AG04450 (cell line): ENCODE results near the gene SLC39A9. TPM values are rescaled to one million over a fixed set of nuclear protein-coding genes. Genes with fewer than 3 reads are reported as not detected.
A peak's percentile ranks its signal among the peaks of the same experiment; 100 is the strongest.

Experiments used
- CTCF ChIA-PET: fragments of 300-600, 350-600 bp; formaldehyde crosslinking; extraction: SDS; loops from one replicate; lab custom pipeline; 2022; ENCODE audit warnings: antibody characterized with exemption, inconsistent platforms; lab: Charles Lee
- POLR2A ChIA-PET: fragments of 350-600 bp; formaldehyde crosslinking; extraction: SDS; loops from one replicate; lab custom pipeline; 2021; ENCODE audit warnings: antibody characterized with exemption, inconsistent platforms; lab: Yijun Ruan, JAX
- DNase-seq: peaks from one replicate; pipeline ENCODE4 v3.0.0-alpha.2; 2011; ENCODE audit warnings: low read depth, low spot score
- H3K27ac ChIP-seq: one replicate; pipeline ENCODE4 v1.5.1; 2012; ENCODE audit warnings: low read depth, low read length, control low read depth
- H3K27me3 ChIP-seq: one replicate; pipeline ENCODE4 v1.6.0; 2012; ENCODE audit warnings: low read length; ENCODE audit not compliant: control insufficient read depth, insufficient read depth
- H3K4me3 ChIP-seq: 2 replicates; pipeline ENCODE4 v1.5.1; 2011; ENCODE audit warnings: mild to moderate bottlenecking, low read depth, low read length, control low read depth
- H3K9me3 ChIP-seq: 2 replicates; pipeline ENCODE4 v1.5.1; 2012; ENCODE audit warnings: low read length; ENCODE audit not compliant: control insufficient read depth, insufficient read depth
- CTCF ChIP-seq: IDR thresholded peaks from 2 replicates; pipeline ENCODE4 v1.5.1; 2011; ENCODE audit warnings: low read depth, low read length, control low read depth, inconsistent platforms
- polyA minus RNA-seq: library from RNA; depleted of rRNA, polyadenylated mRNA; stranded (reverse); fragments of >200 nt; gene quantifications from 2 replicates; pipeline ENCODE4 v1.2.3, GENCODE V29; 2011; rRNA and poly(A)+ RNA removed
- polyA plus RNA-seq: library from polyadenylated mRNA; depleted of rRNA; stranded (reverse); fragments of >200 nt; gene quantifications from 2 replicates; pipeline ENCODE4 v1.2.3, GENCODE V29; 2011; rRNA removed

The SLC39A9 gene
- polyA plus RNA-seq (69.5 and 82.2 TPM in 2 replicates), polyA minus RNA-seq (173 and 176 TPM in 2 replicates)

- ChIA-PET CTCF (interaction anchor here (0.6 to 2.1 kb wide), 5 partner anchors 35 to 1607 kb away, joined by 3 to 12 read pairs (median 5); no protein-coding TSS in a partner anchor), POLR2A (interaction anchor here (0.5 to 1.1 kb wide), 12 partner anchors 13 to 255 kb away, joined by 3 to 9 read pairs (median 4); partner anchors contain the start of gene EXD2)
- Histone ChIP-seq H3K27me3 (no peaks in the 10 kb centered on the region), H3K9me3 (peaks cover 3% of the 10 kb centered on the region), H3K27ac (peak within 1 kb of the TSS; percentile 85), H3K4me3 (peak within 1 kb of the TSS; percentile 94)
- no peak for TF ChIP-seq CTCF
- peak; percentile 90 for DNase-seq
Measured at GRCh38 chr14:69398053-69398817, at the start of gene SLC39A9, which contains the start of gene ERH. Gene SLC39A9, plus strand, starts transcription at chr14:69398692. Its CDS starts 678 bp downstream, at chr14:69399370. Gene ERH, minus strand, starts transcription at chr14:69398299. Its CDS starts 66 bp downstream, at chr14:69398233.

GRCh38 chr14:69349091-69349777, 49.3 kb upstream of the SLC39A9 start:
- POLR2A ChIA-PET: no interaction called here
- Histone ChIP-seq H3K27me3 (peaks cover 43% of the 10 kb centered on the region), H3K4me3 (no peak overlapping the region), H3K9me3 (no peaks in the 10 kb centered on the region; the same call in 1 of the 2 replicates), H3K27ac (no peak overlapping the region)
- CTCF ChIA-PET: interaction anchor here (5.1 kb wide), 1 partner anchor 108 kb away, joined by 76 read pairs; no protein-coding TSS in a partner anchor
- DNase-seq: no peak
- no peak for TF ChIP-seq CTCF

- no peak overlapping the region for H3K4me3 ChIP-seq
- 0 out of 2 replicates have a peak, but pooled peaks have one; percentile 2 for TF ChIP-seq CTCF
- no peak for DNase-seq
- peaks cover 36% of the 10 kb centered on the region for H3K27me3 ChIP-seq
- no peaks in the 10 kb centered on the region; the same call in 1 of the 2 replicates for H3K9me3 ChIP-seq
- ChIA-PET CTCF (interaction anchor here (1.3 kb wide), 1 partner anchor 109 kb away, joined by 3 read pairs; no protein-coding TSS in a partner anchor), POLR2A (no interaction called here)
- no peak overlapping the region for H3K27ac ChIP-seq
Measured at GRCh38 chr14:69350892-69351291, 47.6 kb upstream of the SLC39A9 start.

- no peak for TF ChIP-seq CTCF
- peaks cover 36% of the 10 kb centered on the region for H3K27me3 ChIP-seq
- no peak overlapping the region for H3K4me3 ChIP-seq
- H3K27ac ChIP-seq: no peak overlapping the region
- no peak for DNase-seq
- no peaks in the 10 kb centered on the region; the same call in 1 of the 2 replicates for H3K9me3 ChIP-seq
- POLR2A ChIA-PET: no interaction called here
- CTCF ChIA-PET: interaction anchor here (1.2 to 1.3 kb wide), 2 partner anchors 12 to 109 kb away, joined by 3 to 4 read pairs; no protein-coding TSS in a partner anchor
Measured at GRCh38 chr14:69351385-69351784, 47.1 kb upstream of the SLC39A9 start.
